IPS-18a (cell line): ENCODE measurements around the gene WDR73.

Source experiments
- H3K27ac ChIP-seq: one replicate; pipeline ENCODE4 v1.5.1; 2013; ENCODE audit warnings: low read length
- H3K27me3 ChIP-seq: one replicate; pipeline ENCODE4 v1.6.1; 2013; ENCODE audit warnings: mild to moderate bottlenecking, low read length; ENCODE audit not compliant: control insufficient read depth, insufficient read depth
- H3K36me3 ChIP-seq: one replicate; pipeline ENCODE4 v1.6.1; 2013; ENCODE audit warnings: low read depth, low read length; ENCODE audit not compliant: control insufficient read depth
- H3K4me1 ChIP-seq: one replicate; pipeline ENCODE4 v1.6.1; 2013; ENCODE audit warnings: low read depth, low read length; ENCODE audit not compliant: control insufficient read depth
- H3K4me3 ChIP-seq: one replicate; pipeline ENCODE4 v1.5.1; 2013; ENCODE audit warnings: low read length
- H3K9ac ChIP-seq: one replicate; pipeline ENCODE4 v1.6.1; 2013; ENCODE audit warnings: mild to moderate bottlenecking, low read length, moderate library complexity
- H3K9me3 ChIP-seq: one replicate; pipeline ENCODE4 v1.6.1; 2013; ENCODE audit warnings: low read depth, low read length; ENCODE audit not compliant: control insufficient read depth

WDR73 gene

DNA sequence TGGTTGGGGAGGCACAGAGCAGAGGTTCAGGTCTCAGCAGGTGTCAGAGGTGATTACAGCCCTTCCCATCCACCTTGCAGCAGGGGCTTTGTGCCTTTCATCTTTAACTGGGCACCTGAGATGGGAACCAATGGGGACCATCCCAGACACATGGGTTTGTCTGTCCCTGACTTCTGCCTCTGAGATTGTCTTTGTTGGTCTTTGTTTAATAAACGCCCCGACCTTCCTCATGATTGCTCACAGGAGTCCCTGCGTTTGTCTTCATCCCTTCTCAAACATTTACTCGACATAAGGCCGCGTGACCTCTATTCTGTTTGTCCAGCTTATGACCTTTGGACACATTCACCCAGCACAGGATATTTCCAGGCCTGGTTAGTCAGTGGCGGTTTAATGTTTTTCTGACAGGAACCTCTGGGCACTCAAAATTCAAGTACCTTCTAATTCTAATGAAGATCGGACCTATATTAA lies 47.4 kb downstream of the WDR73 start:
- H3K36me3 ChIP-seq = peaks cover 34% of the 10 kb centered on the region
- no peaks in the 10 kb centered on the region for H3K9me3 ChIP-seq
- no peak overlapping the region for H3K9ac ChIP-seq
- H3K4me1 ChIP-seq = peaks cover 38% of the 10 kb centered on the region
- H3K27me3 ChIP-seq = no peaks in the 10 kb centered on the region
- no peak overlapping the region for H3K27ac ChIP-seq
- H3K4me3 ChIP-seq = no peak overlapping the region

DNA sequence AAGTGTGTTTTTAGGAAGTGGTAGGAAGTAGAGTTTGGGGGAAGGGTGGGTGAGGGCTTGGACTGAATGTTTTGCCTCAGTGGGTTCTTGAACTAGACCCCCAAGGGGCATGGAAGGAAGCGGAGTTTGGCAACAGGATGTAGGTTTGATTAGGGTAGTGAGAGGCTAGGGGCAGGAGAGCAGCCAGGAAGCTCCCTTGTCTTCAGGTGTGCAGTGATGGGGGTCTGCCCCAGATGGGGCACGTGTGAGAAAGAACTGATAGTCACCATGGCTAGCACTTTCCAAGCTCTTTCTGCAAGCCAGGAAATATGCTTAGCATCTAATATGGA lies 48.6 kb downstream of the WDR73 start:
- Histone ChIP-seq H3K9me3 (no peaks in the 10 kb centered on the region), H3K27me3 (no peaks in the 10 kb centered on the region), H3K4me1 (peaks cover 39% of the 10 kb centered on the region), H3K4me3 (peak overlapping the region; percentile 8), H3K27ac (no peak overlapping the region), H3K9ac (no peak overlapping the region), H3K36me3 (peaks cover 34% of the 10 kb centered on the region)

DNA sequence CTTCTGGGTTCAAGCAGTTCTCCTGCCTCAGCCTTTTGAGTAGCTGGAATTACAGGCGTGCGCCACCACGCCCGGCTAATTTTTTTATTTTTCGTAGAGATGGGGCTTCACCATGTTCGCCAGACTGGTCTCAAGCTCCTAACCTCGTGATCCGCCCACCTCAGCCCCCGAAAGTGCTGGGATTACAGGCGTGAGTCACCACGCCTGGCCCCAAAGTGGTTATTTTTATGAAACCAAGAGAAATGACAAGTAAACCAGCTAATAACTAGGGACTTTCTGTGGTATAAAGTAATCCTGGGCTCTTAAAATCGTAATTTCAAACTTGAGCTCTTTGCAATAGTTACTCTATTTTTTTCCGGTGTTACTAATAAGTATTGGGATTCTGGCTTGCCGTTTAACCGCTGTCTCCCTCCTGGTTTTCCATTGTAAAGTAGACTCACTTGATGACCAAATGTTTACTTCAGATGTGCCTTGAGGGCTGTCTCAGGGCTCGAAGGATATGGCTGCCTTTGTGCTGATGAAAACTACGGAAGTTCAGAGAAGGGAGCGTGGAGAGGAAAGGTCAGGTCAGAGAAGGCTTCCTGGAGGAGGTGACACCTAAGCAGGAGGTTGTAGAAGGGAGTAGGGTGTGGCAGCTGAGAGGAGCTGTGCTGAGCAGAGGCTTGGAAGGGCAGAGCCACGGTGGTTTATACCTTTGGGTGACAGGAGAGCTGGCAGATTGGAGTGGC lies 49.1 kb downstream of the WDR73 start:
- Histone ChIP-seq H3K27ac (no peak overlapping the region), H3K9me3 (no peaks in the 10 kb centered on the region), H3K9ac (peak overlapping the region; percentile 6), H3K4me3 (peak overlapping the region; percentile 26), H3K4me1 (peaks cover 41% of the 10 kb centered on the region), H3K36me3 (peaks cover 33% of the 10 kb centered on the region), H3K27me3 (no peaks in the 10 kb centered on the region)

DNA sequence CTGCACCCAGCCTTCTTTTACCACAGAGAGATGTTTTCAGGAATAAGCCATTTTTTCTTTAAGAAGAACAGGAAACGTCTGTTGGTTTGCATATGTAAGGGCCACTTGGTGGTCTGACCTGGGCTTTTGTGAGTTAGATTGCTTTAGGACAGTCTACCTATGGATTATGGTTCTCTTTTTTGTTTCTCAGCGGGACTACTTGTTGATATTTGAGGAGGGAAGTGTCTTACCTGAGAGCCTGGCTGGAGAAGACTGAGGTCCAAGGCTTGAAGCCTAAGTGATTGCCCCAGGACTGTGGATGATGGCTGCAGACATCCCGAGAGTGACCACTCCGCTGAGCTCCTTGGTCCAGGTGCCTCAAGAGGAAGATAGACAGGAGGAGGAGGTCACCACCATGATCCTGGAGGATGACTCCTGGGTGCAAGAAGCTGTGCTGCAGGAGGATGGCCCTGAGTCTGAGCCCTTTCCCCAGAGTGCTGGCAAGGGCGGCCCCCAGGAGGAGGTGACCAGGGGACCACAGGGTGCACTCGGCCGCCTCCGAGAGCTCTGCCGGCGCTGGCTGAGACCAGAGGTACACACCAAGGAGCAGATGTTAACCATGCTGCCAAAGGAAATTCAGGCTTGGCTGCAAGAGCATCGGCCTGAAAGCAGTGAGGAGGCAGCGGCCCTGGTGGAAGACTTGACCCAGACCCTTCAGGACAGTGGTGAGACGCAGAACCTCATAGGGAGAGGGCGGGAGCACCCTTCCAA lies 50.3 kb downstream of the WDR73 start:
- H3K4me1 ChIP-seq = peaks cover 39% of the 10 kb centered on the region
- H3K9me3 ChIP-seq = no peaks in the 10 kb centered on the region
- no peaks in the 10 kb centered on the region for H3K27me3 ChIP-seq
- peak overlapping the region; percentile 45 for H3K4me3 ChIP-seq
- peak overlapping the region; percentile 6 for H3K9ac ChIP-seq
- H3K36me3 ChIP-seq = peaks cover 26% of the 10 kb centered on the region
- peak overlapping the region; percentile 1 for H3K27ac ChIP-seq

DNA sequence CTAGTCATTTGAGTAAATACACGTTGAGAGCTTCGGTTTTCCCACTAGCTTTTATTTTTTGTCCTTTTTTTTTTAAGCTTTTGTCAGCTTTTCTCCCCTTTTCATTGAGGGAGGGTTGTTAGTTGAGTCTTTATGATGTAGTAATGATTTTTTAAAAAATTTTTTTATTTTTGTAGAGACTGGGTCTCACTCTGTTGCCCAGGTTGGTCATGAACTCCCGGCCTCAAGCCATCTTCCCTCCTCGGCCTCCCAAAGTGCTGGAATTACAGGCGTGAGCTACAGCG lies 52.6 kb downstream of the WDR73 start:
- peaks cover 16% of the 10 kb centered on the region for H3K36me3 ChIP-seq
- H3K9me3 ChIP-seq = no peaks in the 10 kb centered on the region
- peak overlapping the region; percentile 68 for H3K27ac ChIP-seq
- no peaks in the 10 kb centered on the region for H3K27me3 ChIP-seq
- H3K9ac ChIP-seq = peak overlapping the region; percentile 87
- H3K4me3 ChIP-seq = peak overlapping the region; percentile 90
- peaks cover 31% of the 10 kb centered on the region for H3K4me1 ChIP-seq

DNA sequence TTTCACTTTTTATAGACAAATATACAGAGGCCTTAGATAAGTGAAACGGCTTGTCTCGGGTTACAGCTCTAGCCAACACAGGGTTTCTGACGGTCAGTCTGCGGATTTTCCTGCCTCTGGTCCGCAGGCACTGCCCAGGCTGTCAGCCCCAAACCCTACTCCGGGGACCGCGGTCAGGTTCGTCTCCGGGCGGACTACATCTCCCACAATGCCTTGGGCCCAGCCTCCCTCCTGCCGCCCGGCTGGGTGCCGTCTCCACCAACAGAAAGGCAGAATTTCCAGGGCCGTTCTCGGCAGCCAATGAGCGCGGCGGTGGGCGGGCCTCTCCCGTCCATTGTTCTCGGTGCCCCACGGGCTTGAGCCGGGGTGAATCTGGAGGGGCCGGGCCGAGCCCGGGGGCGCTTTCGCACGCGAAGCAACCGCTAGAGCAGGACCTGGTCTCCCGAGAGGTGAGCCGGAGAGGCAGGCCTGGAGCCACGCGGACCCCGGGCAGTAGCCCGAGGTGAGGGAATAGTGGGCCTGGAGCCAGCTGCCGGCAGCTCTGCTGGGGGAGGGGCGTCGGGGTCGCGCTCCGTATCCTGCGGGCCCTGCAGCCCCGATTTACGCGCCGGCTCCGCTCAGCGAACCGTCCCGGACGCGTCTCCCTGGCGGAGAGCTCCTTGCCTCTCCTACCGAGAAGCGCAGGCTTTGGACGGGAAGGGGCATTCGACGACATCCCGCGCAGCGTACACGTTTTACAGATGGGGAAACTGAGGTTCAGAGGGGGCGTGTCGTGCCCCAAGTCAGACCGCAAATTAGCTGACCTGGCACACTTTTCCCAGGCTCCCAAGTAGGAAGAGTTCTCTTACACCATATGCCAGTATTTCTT lies 53.2 kb downstream of the WDR73 start, which contains the start of gene ZSCAN2:
ZSCAN2 (plus strand) TSS at position 323 of the 868 bp plus-strand sequence. CDS start 2,919 bp downstream, outside the sequence.
- Histone ChIP-seq H3K4me1 (peaks cover 28% of the 10 kb centered on the region), H3K9ac (peak within 1 kb of the TSS; percentile 87), H3K9me3 (no peaks in the 10 kb centered on the region), H3K36me3 (peaks cover 10% of the 10 kb centered on the region), H3K27me3 (no peaks in the 10 kb centered on the region), H3K27ac (peak within 1 kb of the TSS; percentile 68), H3K4me3 (peak within 1 kb of the TSS; percentile 90)

DNA sequence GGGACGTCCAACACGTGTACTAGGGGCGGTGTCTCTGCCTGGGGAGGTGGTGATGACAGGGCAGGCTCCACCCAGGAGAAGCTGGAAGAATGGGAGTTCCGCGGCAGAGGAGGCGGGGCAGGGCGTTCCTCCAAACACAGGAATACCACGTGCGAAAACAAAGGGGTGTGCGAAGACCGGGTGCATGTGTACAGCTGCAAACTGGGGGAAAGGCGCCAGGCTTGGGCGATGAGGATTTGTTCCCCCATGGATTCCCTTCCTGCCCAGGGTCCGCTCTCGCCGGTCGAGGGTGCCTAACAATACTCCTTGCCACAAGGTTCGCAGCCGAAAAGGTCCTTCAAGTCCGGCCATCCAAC lies 53.8 kb downstream of the WDR73 start:
- peaks cover 24% of the 10 kb centered on the region for H3K4me1 ChIP-seq
- H3K27me3 ChIP-seq = no peaks in the 10 kb centered on the region
- H3K9me3 ChIP-seq = no peaks in the 10 kb centered on the region
- peak overlapping the region; percentile 87 for H3K9ac ChIP-seq
- peaks cover 4% of the 10 kb centered on the region for H3K36me3 ChIP-seq
- no peak overlapping the region for H3K27ac ChIP-seq
- peak overlapping the region; percentile 90 for H3K4me3 ChIP-seq

DNA sequence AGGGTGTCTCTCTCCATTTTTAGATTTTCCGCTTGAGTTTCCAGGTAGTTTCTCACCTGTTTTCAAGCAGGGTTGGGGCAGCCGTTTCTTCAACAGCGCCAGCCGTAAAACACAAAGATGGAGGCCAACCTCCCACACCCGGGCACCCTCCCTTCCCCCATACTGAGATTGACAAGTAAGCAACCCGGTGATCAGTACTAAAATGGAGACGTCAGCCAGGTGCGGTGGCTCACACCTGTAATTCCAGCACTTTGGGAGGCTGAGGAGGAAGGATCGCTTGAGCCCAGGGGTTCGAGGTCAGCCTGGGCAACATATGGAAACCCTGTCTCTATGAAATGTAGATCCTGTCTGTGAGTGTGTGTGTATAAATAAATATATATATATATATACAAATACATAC lies 54.2 kb downstream of the WDR73 start:
- no peaks in the 10 kb centered on the region for H3K27me3 ChIP-seq
- H3K36me3 ChIP-seq = peaks cover 3% of the 10 kb centered on the region
- no peak overlapping the region for H3K4me3 ChIP-seq
- H3K27ac ChIP-seq = no peak overlapping the region
- peaks cover 23% of the 10 kb centered on the region for H3K4me1 ChIP-seq
- no peaks in the 10 kb centered on the region for H3K9me3 ChIP-seq
- no peak overlapping the region for H3K9ac ChIP-seq

DNA sequence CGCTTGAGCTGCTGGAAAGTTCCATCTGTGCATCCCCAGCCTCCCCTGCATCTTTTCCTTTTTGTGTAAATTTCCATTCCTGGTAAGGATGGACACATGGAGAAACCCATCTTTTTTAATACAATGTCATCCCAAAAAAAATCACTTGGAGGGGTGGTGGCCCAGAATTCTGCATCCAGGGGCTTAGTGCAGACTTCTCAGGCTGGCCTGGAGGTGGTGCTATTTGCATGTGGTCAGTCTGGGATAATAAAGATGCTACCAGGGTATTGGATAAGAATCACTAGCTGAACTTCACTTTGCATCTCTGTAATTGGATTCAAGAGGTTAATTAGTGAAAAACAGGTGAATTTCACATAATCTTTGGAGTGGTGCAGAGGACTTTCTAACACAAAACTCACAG lies 55.1 kb downstream of the WDR73 start:
- H3K9me3 ChIP-seq = no peaks in the 10 kb centered on the region
- H3K4me3 ChIP-seq = no peak overlapping the region
- H3K36me3 ChIP-seq = peaks cover 2% of the 10 kb centered on the region
- H3K27ac ChIP-seq = no peak overlapping the region
- no peak overlapping the region for H3K9ac ChIP-seq
- no peaks in the 10 kb centered on the region for H3K27me3 ChIP-seq
- H3K4me1 ChIP-seq = peaks cover 20% of the 10 kb centered on the region

DNA sequence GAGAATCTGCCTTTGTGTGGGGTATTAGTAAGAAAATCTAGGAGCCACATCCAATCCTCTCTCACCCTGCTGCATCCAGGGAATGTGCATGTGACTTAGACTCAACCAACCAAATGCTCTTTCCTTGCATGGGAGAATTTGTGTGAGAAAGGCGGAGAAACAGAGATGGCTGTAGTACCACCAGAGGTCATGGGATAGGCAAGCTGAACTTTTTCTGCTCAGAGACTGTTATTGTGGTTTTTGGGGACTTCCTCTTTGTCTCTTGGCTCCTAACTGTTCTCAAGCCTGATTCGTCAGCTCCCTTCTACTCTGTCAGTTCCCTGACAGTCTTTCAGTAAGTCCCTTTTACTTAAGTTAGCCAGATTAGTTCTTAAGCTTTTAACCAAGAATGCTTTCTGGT lies 55.8 kb downstream of the WDR73 start:
- H3K27me3 ChIP-seq = no peaks in the 10 kb centered on the region
- no peak overlapping the region for H3K27ac ChIP-seq
- no peaks in the 10 kb centered on the region for H3K9me3 ChIP-seq
- H3K4me3 ChIP-seq = no peak overlapping the region
- H3K36me3 ChIP-seq = no peaks in the 10 kb centered on the region
- peaks cover 15% of the 10 kb centered on the region for H3K4me1 ChIP-seq
- no peak overlapping the region for H3K9ac ChIP-seq

DNA sequence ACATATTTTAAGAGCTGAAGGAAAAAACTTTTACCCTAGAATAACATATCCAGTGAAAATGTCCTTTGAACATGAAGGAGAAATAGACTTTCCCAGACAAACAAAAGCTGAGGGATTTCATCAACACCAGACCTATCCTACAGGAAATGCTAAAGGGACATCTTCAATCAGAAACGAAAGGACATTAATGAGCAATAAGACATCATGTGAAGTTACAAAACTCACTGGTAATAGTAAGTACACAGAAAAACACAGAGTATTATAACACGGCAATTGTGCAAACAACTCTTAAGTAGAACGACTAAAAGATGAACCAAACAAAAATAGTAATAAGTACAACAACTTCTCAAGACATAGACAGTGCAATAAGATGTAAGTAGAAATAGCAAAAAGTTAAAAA lies 56.8 kb downstream of the WDR73 start:
- Histone ChIP-seq H3K27me3 (no peaks in the 10 kb centered on the region), H3K4me3 (no peak overlapping the region), H3K9ac (no peak overlapping the region), H3K9me3 (no peaks in the 10 kb centered on the region), H3K4me1 (peaks cover 10% of the 10 kb centered on the region), H3K27ac (no peak overlapping the region), H3K36me3 (no peaks in the 10 kb centered on the region)
